GM23338 (cell line): ENCODE data around the gene SAFB. TPM values are rescaled to one million over a fixed set of nuclear protein-coding genes. Genes with fewer than 3 reads are reported as not detected.
A peak's percentile ranks its signal among the peaks of the same experiment; 100 is the strongest.

Source experiments
- ATAC-seq: fragments of 200-7000 bp; cut with Tn5 transposase; 3 replicates; pipeline ENCODE4 v1.9.1; 2020
- DNase-seq: peaks from one replicate; pipeline ENCODE4 v3.0.0-alpha.2; 2015; ENCODE audit warnings: low spot score
- H2AFZ ChIP-seq: fragments of 200-600 bp; sonication (generic); 2 replicates; pipeline ENCODE4 v1.8.0; 2016; ENCODE audit warnings: antibody characterized with exemption, mild to moderate bottlenecking, moderate library complexity
- H3F3A ChIP-seq: fragments of 200-600 bp; sonication (generic); replicated peaks from 2 replicates; pipeline ENCODE4 v1.8.0; 2017; ENCODE audit warnings: antibody characterized with exemption, mixed run types, low read depth
- H3K27ac ChIP-seq: fragments of 200-600 bp; sonication (generic); 2 replicates; pipeline ENCODE4 v1.6.1; 2016; ENCODE audit warnings: low read depth
- H3K27me3 ChIP-seq: fragments of 200-600 bp; sonication (generic); 2 replicates; pipeline ENCODE4 v1.8.0; 2016; ENCODE audit warnings: mild to moderate bottlenecking, mixed run types, moderate library complexity; ENCODE audit not compliant: insufficient read depth
- H3K36me3 ChIP-seq: fragments of 200-600 bp; sonication (generic); 2 replicates; pipeline ENCODE4 v1.8.0; 2016; ENCODE audit warnings: mild to moderate bottlenecking; ENCODE audit not compliant: insufficient read depth
- H3K4me1 ChIP-seq: fragments of 200-600 bp; sonication (generic); 2 replicates; pipeline ENCODE4 v1.8.0; 2016; ENCODE audit warnings: mild to moderate bottlenecking, moderate library complexity; ENCODE audit not compliant: insufficient read depth
- H3K4me2 ChIP-seq: fragments of 200-600 bp; sonication (generic); 2 replicates; pipeline ENCODE4 v1.7.1; 2017; ENCODE audit warnings: mixed run types
- H3K4me3 ChIP-seq: fragments of 200-600 bp; sonication (generic); 2 replicates; pipeline ENCODE4 v1.6.1; 2016; ENCODE audit warnings: mixed run types
- H3K79me2 ChIP-seq: fragments of 200-600 bp; sonication (generic); replicated peaks from 2 replicates; pipeline ENCODE4 v1.8.0; 2017; ENCODE audit warnings: mild to moderate bottlenecking; ENCODE audit not compliant: insufficient read depth
- H3K9me2 ChIP-seq: fragments of 200-600 bp; sonication (generic); 2 replicates; pipeline ENCODE4 v1.8.0; 2017; ENCODE audit not compliant: insufficient read depth
- H4K20me1 ChIP-seq: fragments of 200-600 bp; sonication (generic); replicated peaks from 2 replicates; pipeline ENCODE4 v1.8.0; 2017; ENCODE audit warnings: mild to moderate bottlenecking; ENCODE audit not compliant: insufficient read depth
- H3K27ac Mint-ChIP-seq: 2 replicates; pipeline ENCODE4 v1.8.0; 2020; ENCODE audit warnings: inconsistent platforms, mild to moderate bottlenecking, moderate library complexity, mixed read lengths
- H3K27me3 Mint-ChIP-seq: 3 replicates; pipeline ENCODE4 v1.8.0; 2022; ENCODE audit warnings: low read depth, mild to moderate bottlenecking, moderate library complexity, mixed read lengths, inconsistent platforms; ENCODE audit not compliant: insufficient read depth, poor library complexity
- H3K36me3 Mint-ChIP-seq: 3 replicates; pipeline ENCODE4 v1.8.0; 2021; ENCODE audit warnings: low read depth, mild to moderate bottlenecking, inconsistent platforms, moderate library complexity, mixed read lengths
- H3K4me1 Mint-ChIP-seq: 3 replicates; pipeline ENCODE4 v1.8.0; 2020; ENCODE audit warnings: mild to moderate bottlenecking, inconsistent platforms, mixed read lengths
- H3K4me3 Mint-ChIP-seq: 3 replicates; pipeline ENCODE4 v1.8.0; 2021; ENCODE audit warnings: moderate library complexity, mild to moderate bottlenecking, inconsistent platforms, mixed read lengths
- H3K9me3 Mint-ChIP-seq: 3 replicates; pipeline ENCODE4 v1.8.0; 2020; ENCODE audit warnings: moderate library complexity, mild to moderate bottlenecking, inconsistent platforms, mixed read lengths
- CREB1 ChIP-seq: fragments of 250-450 bp; sonication (Bioruptor Pico); IDR thresholded peaks from 2 replicates; pipeline ENCODE4 v1.5.0; 2020; ENCODE audit warnings: low read depth, mild to moderate bottlenecking, moderate library complexity
- CTCF ChIP-seq, 2 experiments: fragments of 200-600 bp in 1 of 2; sonication (generic) in 1 of 2; conservative IDR thresholded peaks; 2 replicates each; pipeline versions ENCODE4 v1.5.1 to v1.6.1; 2016 to 2017; ENCODE audit warnings: antibody characterized with exemption in 2 of 2, low read depth in 2 of 2, mild to moderate bottlenecking in 2 of 2, moderate library complexity in 1 of 2
- ETS1 ChIP-seq: IDR thresholded peaks from 2 replicates; pipeline ENCODE4 v1.6.1; 2016; ENCODE audit warnings: antibody characterized with exemption
- EZH2 ChIP-seq: fragments of 200-600 bp; sonication (generic); IDR thresholded peaks from one replicate; pipeline ENCODE4 v1.8.0; 2017; ENCODE audit warnings: antibody characterized with exemption, mild to moderate bottlenecking, low read depth; ENCODE audit not compliant: unreplicated experiment
- EZH2phosphoT487 ChIP-seq: fragments of 200-600 bp; sonication (generic); IDR thresholded peaks from one replicate; pipeline ENCODE4 v1.8.1; 2018; ENCODE audit warnings: antibody characterized with exemption; ENCODE audit not compliant: unreplicated experiment
- JUNB ChIP-seq: IDR thresholded peaks from one replicate; pipeline ENCODE4 v1.6.1; 2016; ENCODE audit warnings: antibody characterized with exemption; ENCODE audit not compliant: unreplicated experiment
- NANOG ChIP-seq: IDR thresholded peaks from 2 replicates; pipeline ENCODE4 v1.6.1; 2016; ENCODE audit warnings: antibody characterized with exemption, borderline replicate concordance
- POLR2AphosphoS5 ChIP-seq: IDR thresholded peaks from 2 replicates; pipeline ENCODE4 v1.6.1; 2016; ENCODE audit warnings: antibody characterized with exemption, low read depth
- REST ChIP-seq: IDR thresholded peaks from one replicate; pipeline ENCODE4 v1.6.1; 2018; ENCODE audit warnings: antibody characterized with exemption; ENCODE audit not compliant: unreplicated experiment
- STAT1 ChIP-seq: IDR thresholded peaks from one replicate; pipeline ENCODE4 v1.6.1; 2016; ENCODE audit warnings: antibody characterized with exemption; ENCODE audit not compliant: unreplicated experiment
- ZNF114 ChIP-seq: fragments of 250-450 bp; sonication (Bioruptor Pico); IDR thresholded peaks from 2 replicates; pipeline ENCODE4 v1.5.0; 2020; ENCODE audit warnings: mild to moderate bottlenecking, moderate library complexity
- ZNF331 ChIP-seq: fragments of 250-450 bp; sonication (Bioruptor Pico); IDR thresholded peaks from 2 replicates; pipeline ENCODE4 v1.5.0; 2020; ENCODE audit warnings: low read depth, mild to moderate bottlenecking, moderate library complexity
- ZNF462 ChIP-seq: fragments of 250-450 bp; sonication (Bioruptor Pico); IDR thresholded peaks from 2 replicates; pipeline ENCODE4 v1.5.0; 2020; ENCODE audit warnings: mild to moderate bottlenecking, moderate library complexity
- polyA plus RNA-seq: library from polyadenylated mRNA; unstranded; fragments of >200 nt; fragmentation: Nextera tagmentation; extraction: Ambion mirVana; gene quantifications from 2 replicates; pipeline ENCODE4 v1.2.1, GENCODE V29; 2016
- total RNA-seq: library from RNA; depleted of rRNA; stranded (reverse); fragments of >200 nt; shearing (Covaris generic); gene quantifications from 2 replicates; pipeline ENCODE4 v1.2.3, GENCODE V29; 2014

The SAFB gene
- total and polyA plus RNA-seq, 2 experiments from 2014 or later, result 85.2 to 109 TPM

- ATAC-seq (peak; percentile 5; the same call in 1 of the 3 replicates), DNase-seq (peak; percentile 52)
- Histone ChIP-seq H3K4me1 (peaks cover 20% of the 10 kb centered on the region), H3K36me3 (peaks cover 46% of the 10 kb centered on the region), H3K9me2 (no peaks in the 10 kb centered on the region), H3K27ac (no peak overlapping the region), H3K79me2 (peaks cover 94% of the 10 kb centered on the region), H3F3A (peaks cover 24% of the 10 kb centered on the region; the same call in 1 of the 2 replicates), H3K4me3 (peak overlapping the region; percentile 98), H3K27me3 (no peaks in the 10 kb centered on the region), H2AFZ (no peak overlapping the region), H3K4me2 (peak overlapping the region; percentile 91), H4K20me1 (peaks cover 66% of the 10 kb centered on the region)
- H3K4me3 Mint-ChIP-seq, result peak overlapping the region; percentile 100
- peak overlapping the region; percentile 92 for H3K27ac Mint-ChIP-seq
- peaks cover 74% of the 10 kb centered on the region for H3K36me3 Mint-ChIP-seq
- peaks cover 5% of the 10 kb centered on the region for H3K9me3 Mint-ChIP-seq
- TF ChIP-seq CTCF (conservative IDR thresholded peaks at IDR 0.05; ENCODE audit: low read depth in 2 of 2) (no peak), CREB1 (CRISPR knock-in tag) (no peak), ETS1 (no peak), NANOG (no peak), JUNB (no peak), ZNF462 (CRISPR knock-in tag) (no peak), ZNF114 (CRISPR knock-in tag) (no peak), EZH2phosphoT487 (no peak), EZH2 (no peak), REST (no peak), STAT1 (no peak), ZNF331 (no peak), POLR2AphosphoS5 (no peak)
- peaks cover 38% of the 10 kb centered on the region for H3K4me1 Mint-ChIP-seq
- H3K27me3 Mint-ChIP-seq, result peaks cover 8% of the 10 kb centered on the region
Observed at GRCh38 chr19:5624018-5624663, 1.3 kb downstream of the SAFB start.
